ENCODE results near the gene STAM.

STAM gene

GRCh38 chr10:17756557-17757217 is 112.7 kb downstream of the STAM start:
- no peak overlapping the region; the same call in 1 of the 2 replicates for H3K4me3 ChIP-seq (ENCODE audit: low read depth, low read length)
- DNase-seq (ENCODE audit: low read depth), result peak; percentile 18
- TF ChIP-seq CTCF (IDR thresholded peaks at IDR 0.05; ENCODE audit: low read depth, low read length, missing control alignments), result no peak

- no peak for DNase-seq (ENCODE audit: low read depth)
- H3K4me3 ChIP-seq (ENCODE audit: low read depth, low read length), result no peak overlapping the region
Observed at GRCh38 chr10:17758200-17758599, 114.2 kb downstream of the STAM start.

GRCh38 chr10:17758896-17759295 is 114.9 kb downstream of the STAM start:
- TF ChIP-seq CTCF (IDR thresholded peaks at IDR 0.05; ENCODE audit: low read depth, low read length, missing control alignments), result no peak
- H3K4me3 ChIP-seq (ENCODE audit: low read depth, low read length), result no peak overlapping the region
- no peak for DNase-seq (ENCODE audit: low read depth)

More at GRCh38 chr10:17758200-17758599, 114.2 kb downstream of the STAM start:
- TF ChIP-seq CTCF (IDR thresholded peaks at IDR 0.05; ENCODE audit: low read depth, low read length, missing control alignments), result no peak

- no peak for DNase-seq (ENCODE audit: low read depth)
- no peak for TF ChIP-seq CTCF (IDR thresholded peaks at IDR 0.05; ENCODE audit: low read depth, low read length, missing control alignments)
- no peak overlapping the region for H3K4me3 ChIP-seq (ENCODE audit: low read depth, low read length)
Observed at GRCh38 chr10:17764142-17764541, 120.2 kb downstream of the STAM start.

GRCh38 chr10:17765602-17766001 is 121.7 kb downstream of the STAM start:
- no peak for DNase-seq (ENCODE audit: low read depth)
- no peak overlapping the region for H3K4me3 ChIP-seq (ENCODE audit: low read depth, low read length)
- no peak for TF ChIP-seq CTCF (IDR thresholded peaks at IDR 0.05; ENCODE audit: low read depth, low read length, missing control alignments)
